GM19438 (cell line): ENCODE measurements around the gene RB1.
A peak's percentile ranks its signal among the peaks of the same experiment; 100 is the strongest.

Source experiments
- ATAC-seq: cut with Tn5 transposase; IDR thresholded peaks from one replicate; pipeline ENCODE4 v1.9.1; 2021; ENCODE audit warnings: low read depth; ENCODE audit not compliant: unreplicated experiment

The RB1 gene

GRCh38 chr13:48303359-48304142, at the start of gene RB1:
Gene RB1 (plus strand): TSS chr13:48303751. CDS start chr13:48303913, 162 bp downstream.
- ATAC-seq, result peak; percentile 75

GRCh38 chr13:48253849-48254248, 49.7 kb upstream of the RB1 start:
- ATAC-seq, result no peak

- no peak for ATAC-seq
These were observed 48.5 kb upstream of the RB1 start for GRCh38 chr13:48255090-48255489.

GRCh38 chr13:48255954-48256353, 47.6 kb upstream of the RB1 start:
- ATAC-seq, result no peak

GRCh38 chr13:48258002-48258401, 45.5 kb upstream of the RB1 start:
- ATAC-seq, result no peak

GRCh38 chr13:48258430-48258829, 45.1 kb upstream of the RB1 start:
- no peak for ATAC-seq

- no peak for ATAC-seq
These were observed 42.6 kb upstream of the RB1 start for GRCh38 chr13:48260970-48261369.

GRCh38 chr13:48263196-48263595, 40.4 kb upstream of the RB1 start:
- ATAC-seq, result no peak

- no peak for ATAC-seq
These were observed 39.5 kb upstream of the RB1 start for GRCh38 chr13:48264058-48264457.

GRCh38 chr13:48265217-48265815, 38.2 kb upstream of the RB1 start:
- peak; percentile 88 for ATAC-seq

GRCh38 chr13:48266150-48266549, 37.4 kb upstream of the RB1 start:
- no peak for ATAC-seq

- no peak for ATAC-seq
These were observed 36.6 kb upstream of the RB1 start for GRCh38 chr13:48266701-48267639.

GRCh38 chr13:48268019-48268418, 35.5 kb upstream of the RB1 start:
- ATAC-seq, result no peak

GRCh38 chr13:48273346-48273745, 30.2 kb upstream of the RB1 start:
- ATAC-seq, result no peak

GRCh38 chr13:48275507-48275906, 28.0 kb upstream of the RB1 start:
- ATAC-seq, result no peak

- ATAC-seq, result no peak
These were observed 24.7 kb upstream of the RB1 start for GRCh38 chr13:48278806-48279205.

GRCh38 chr13:48281556-48281955, 22.0 kb upstream of the RB1 start:
- ATAC-seq, result no peak

GRCh38 chr13:48291730-48292129, 11.8 kb upstream of the RB1 start:
- no peak for ATAC-seq

- ATAC-seq, result no peak
These were observed 10.9 kb upstream of the RB1 start for GRCh38 chr13:48292650-48293049.

- ATAC-seq, result no peak
These were observed 8.9 kb upstream of the RB1 start for GRCh38 chr13:48294653-48295052.

- ATAC-seq, result no peak
These were observed 8.3 kb upstream of the RB1 start for GRCh38 chr13:48295271-48295670.
